Heart right ventricle (tissue), 16 donors: Measurements from ENCODE around the gene RHBG. TPM values are rescaled to one million over a fixed set of nuclear protein-coding genes. Genes with fewer than 3 reads are reported as not detected.

Source experiments
- ATAC-seq, 8 donors: fragments of 200-7000 bp; cut with Tn5 transposase; one replicate each; pipeline ENCODE4 v1.9.1; 2020; ENCODE audit warnings: mild to moderate bottlenecking in 8 of 8, moderate library complexity in 8 of 8, moderate number of reproducible peaks in 1 of 8
- DNase-seq, 2 donors: peaks; one replicate each; pipeline ENCODE4 v3.0.0-alpha.2; 2020
- H3K27ac ChIP-seq, 10 donors: fragments of 200-600 bp; sonication (generic) in 2 of 10; one replicate each; pipeline versions ENCODE4 v1.5.0 to v1.8.0; 2020 to 2022; ENCODE audit warnings: mild to moderate bottlenecking in 3 of 10
- H3K27me3 ChIP-seq, 7 donors: fragments of 200-600 bp; one replicate each; pipeline ENCODE4 v1.8.0; 2021 to 2022; ENCODE audit warnings: mild to moderate bottlenecking in 2 of 7
- H3K36me3 ChIP-seq, 9 donors: fragments of 200-600 bp; sonication (generic) in 1 of 9; one replicate each; pipeline versions ENCODE4 v1.5.0 to v1.8.0; 2020 to 2022; ENCODE audit warnings: mild to moderate bottlenecking in 2 of 9
- H3K4me1 ChIP-seq, 9 donors: fragments of 200-600 bp; sonication (generic) in 1 of 9; one replicate each; pipeline versions ENCODE4 v1.5.0 to v1.8.0; 2020 to 2022; ENCODE audit warnings: mild to moderate bottlenecking in 4 of 9
- H3K4me3 ChIP-seq, 10 donors: fragments of 200-600 bp; sonication (generic) in 2 of 10; one replicate each; pipeline versions ENCODE4 v1.5.0 to v1.8.0; 2020 to 2022; ENCODE audit warnings: mild to moderate bottlenecking in 7 of 10, moderate library complexity in 2 of 10
- H3K9me3 ChIP-seq, 11 donors: fragments of 200-600 bp in 10 of 11; sonication (generic) in 2 of 11; one replicate each; pipeline versions ENCODE4 v1.5.0 to v1.8.0; 2013 to 2022; ENCODE audit warnings: mild to moderate bottlenecking in 2 of 11, control low read depth in 1 of 11, moderate library complexity in 1 of 11
- WGBS, 2 donors: extraction: QIAGEN DNeasy Blood & Tissue Kit; methylation state at CpG; one replicate each; pipeline ENCODE4 v1.1.7; 2013; ENCODE audit warnings: inconsistent platforms in 1 of 2; 5-methylcytosine and 5-hydroxymethylcytosine counted together
- intact Hi-C, 10 donors: fragments of 100-400 bp; cut with DNase I; formaldehyde crosslinking; loops; one replicate each; pipeline versions ENCODE4 v1.11.1 to v1.14.2; 2022
- polyA plus RNA-seq, 2 donors: library from polyadenylated mRNA; stranded (reverse); fragments of 200-250 nt; gene quantifications; one replicate each; pipeline ENCODE4 v1.2.3, GENCODE V29; 2013
- total RNA-seq, 10 donors: library from RNA; stranded (reverse); fragmentation: NEBNext Ultra II Directional in 3 of 10; extraction: Animal tissue kit (Norgen Biotek cat#: 25700) in 3 of 10; gene quantifications; one replicate each; pipeline versions ENCODE4 v1.2.1 to v1.2.4, GENCODE V29; 2021 to 2023
- TF ChIP-seq, protein P1 (sequence below), 9 donors: fragments of 200-600 bp; sonication (generic) in 2 of 9; IDR thresholded peaks; one replicate each; pipeline versions ENCODE4 v1.5.0 to v1.8.0; 2021 to 2022; ENCODE audit warnings: antibody characterized with exemption in 9 of 9, mild to moderate bottlenecking in 5 of 9, moderate library complexity in 1 of 9
- donor health status: Arrhythmogenic right ventricular cardiomyopathy.
- donor health status: ischemic (EF 13 %, LVEDD 7.1; RV severe dilation, severe dysfunction).
- donor health status: healthy with polysubstance abuse.
- donor health status: DM: no; HTN: yes; CAD: no.
- donor health status: DM: no; HTN: no; CAD: no.
- donor health status: ischemic (EF 25% LVEDD 6.9; RV normal size, moderate dysfunction).
- donor health status: ischemic (EF 25% LVEDD 5.7; RV mildly dilated, moderate dysfunction).
- donor health status: healthy.
- donor health status: DM: yes; HTN: yes; CAD: no.
- donor health status: Ischemic cardiomyopathy.
- donor health status: ischemic (EF 35%, LVEDD 5.7; RV mildly dilated, moderate dysfunction).
- donor health status: nonischemic (EF 11% LVEDD 7.7; RV severe dilation, severe dysfunction).
- donor health status: DM: yes; HTN: yes; CAD: no.
- donor health status: PGD.
- donor health status: ischemic (EF 29% LVEDD 5.4; RV normal size, mild dysfunction).
- donor health status: nonischemic (EF 23%, LVEDD 6.1; RV moderate dilation, normal function).

The RHBG gene
- total and polyA plus RNA-seq, 12 donors: not detected

DNA sequence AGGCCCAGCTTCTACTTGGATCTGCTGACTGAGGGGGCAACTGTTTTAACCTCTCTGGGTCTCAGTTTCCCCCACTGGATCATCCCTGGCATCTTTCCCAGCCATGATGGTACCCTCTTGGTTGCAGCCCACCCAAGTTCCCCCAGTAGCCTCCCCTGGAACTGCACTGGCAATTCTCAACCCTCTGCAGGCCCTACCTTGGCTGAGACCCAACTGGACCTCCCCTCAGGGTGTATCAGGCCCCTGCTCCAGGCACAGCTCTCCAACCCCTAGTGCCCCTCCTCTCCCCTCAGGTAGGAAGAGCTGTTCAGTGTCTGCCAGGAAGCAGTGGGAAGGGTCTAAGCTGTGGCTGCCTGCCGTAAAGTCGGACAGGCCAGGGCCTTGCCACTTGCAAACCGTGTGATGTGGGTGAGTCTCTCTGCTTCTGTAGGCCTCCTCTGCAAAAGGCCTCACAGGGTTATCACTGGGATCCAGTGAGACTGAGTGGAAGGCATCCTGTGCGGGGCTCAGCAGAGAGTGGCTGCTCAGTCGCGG, 32.1 kb downstream of the RHBG start:
- H3K9me3 ChIP-seq: no peaks in the 10 kb centered on the region
- ATAC-seq (no peak), DNase-seq (no peak)
- WGBS, 2 donors: 65 to 74% methylated on average over 6 of the region's 6 CpGs
- H3K4me3 ChIP-seq: no peak overlapping the region
- no peaks in the 10 kb centered on the region for H3K4me1 ChIP-seq
- H3K27ac ChIP-seq: no peak overlapping the region
- intact Hi-C loops: no loop called here
- H3K27me3 ChIP-seq: peaks cover 0 to 61% (median 44%) of the 10 kb centered on the region in 7 donors
- H3K36me3 ChIP-seq: no peaks in the 10 kb centered on the region
- TF ChIP-seq, protein P1, sequence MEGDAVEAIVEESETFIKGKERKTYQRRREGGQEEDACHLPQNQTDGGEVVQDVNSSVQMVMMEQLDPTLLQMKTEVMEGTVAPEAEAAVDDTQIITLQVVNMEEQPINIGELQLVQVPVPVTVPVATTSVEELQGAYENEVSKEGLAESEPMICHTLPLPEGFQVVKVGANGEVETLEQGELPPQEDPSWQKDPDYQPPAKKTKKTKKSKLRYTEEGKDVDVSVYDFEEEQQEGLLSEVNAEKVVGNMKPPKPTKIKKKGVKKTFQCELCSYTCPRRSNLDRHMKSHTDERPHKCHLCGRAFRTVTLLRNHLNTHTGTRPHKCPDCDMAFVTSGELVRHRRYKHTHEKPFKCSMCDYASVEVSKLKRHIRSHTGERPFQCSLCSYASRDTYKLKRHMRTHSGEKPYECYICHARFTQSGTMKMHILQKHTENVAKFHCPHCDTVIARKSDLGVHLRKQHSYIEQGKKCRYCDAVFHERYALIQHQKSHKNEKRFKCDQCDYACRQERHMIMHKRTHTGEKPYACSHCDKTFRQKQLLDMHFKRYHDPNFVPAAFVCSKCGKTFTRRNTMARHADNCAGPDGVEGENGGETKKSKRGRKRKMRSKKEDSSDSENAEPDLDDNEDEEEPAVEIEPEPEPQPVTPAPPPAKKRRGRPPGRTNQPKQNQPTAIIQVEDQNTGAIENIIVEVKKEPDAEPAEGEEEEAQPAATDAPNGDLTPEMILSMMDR (IDR thresholded peaks at IDR 0.05): no peak

DNA sequence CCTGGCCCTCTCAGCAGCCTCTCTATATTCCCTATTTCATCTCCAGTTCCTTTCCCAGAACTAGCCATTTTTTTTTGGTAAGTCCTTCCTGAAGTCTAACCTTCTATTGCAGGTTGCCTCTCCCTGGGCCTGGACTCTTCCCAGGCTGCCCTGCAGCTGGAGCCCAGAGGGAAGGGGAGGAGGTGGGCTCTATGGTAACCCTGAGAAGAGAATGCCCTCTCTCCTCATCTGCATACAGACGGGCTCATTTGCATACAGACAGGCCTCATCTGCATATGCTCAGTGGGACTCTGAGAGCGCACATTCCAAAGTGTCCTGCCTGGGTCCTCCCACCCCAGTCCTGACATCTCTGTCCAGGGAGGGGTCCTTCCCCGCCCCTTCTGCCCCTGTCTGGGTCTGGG, 32.7 kb downstream of the RHBG start:
- no peak overlapping the region for H3K4me3 ChIP-seq
- H3K4me1 ChIP-seq: no peaks in the 10 kb centered on the region
- H3K27me3 ChIP-seq: peaks cover 0 to 66% (median 50%) of the 10 kb centered on the region in 7 donors
- intact Hi-C loops: no loop called here
- ATAC-seq (no peak), DNase-seq (no peak)
- H3K9me3 ChIP-seq: no peaks in the 10 kb centered on the region
- TF ChIP-seq, protein P1 (IDR thresholded peaks at IDR 0.05): no peak
- H3K27ac ChIP-seq: no peak overlapping the region
- 50 to 64% methylated on average over 3 of the region's 3 CpGs for WGBS, 2 donors
- H3K36me3 ChIP-seq: no peaks in the 10 kb centered on the region

DNA sequence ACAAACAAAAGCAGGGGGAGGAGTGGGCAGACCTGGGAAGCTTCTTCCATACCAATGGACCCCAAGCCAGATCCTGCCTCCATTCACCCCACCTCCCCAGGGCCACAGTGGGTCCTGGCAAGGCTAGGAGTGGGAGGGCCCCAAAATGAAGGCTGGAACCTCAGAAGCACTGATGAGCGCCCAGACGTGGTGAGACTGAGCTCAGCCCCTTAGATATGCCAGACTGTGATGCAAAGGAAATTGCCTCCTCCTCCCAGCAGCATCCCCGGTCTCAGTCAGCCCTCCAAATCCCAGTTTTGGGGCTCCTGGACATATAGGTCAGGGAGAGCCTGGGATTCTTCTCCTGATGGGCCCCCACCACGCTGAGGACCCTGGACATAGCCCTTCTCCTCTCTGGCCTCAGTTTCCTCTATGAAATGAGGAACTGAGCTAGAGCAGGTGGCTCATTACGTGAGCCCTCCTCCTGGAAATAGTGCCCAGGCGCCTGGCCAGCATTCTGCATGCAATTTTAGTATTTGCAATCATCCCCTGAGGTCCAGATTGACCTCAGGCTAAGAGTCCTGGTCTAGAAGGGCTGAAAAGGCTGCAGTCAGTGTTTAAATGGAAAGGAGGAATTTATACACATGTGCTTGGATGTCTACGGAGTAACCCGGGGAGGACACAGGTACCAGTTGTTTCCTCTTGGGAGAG, 33.5 kb downstream of the RHBG start:
- Histone ChIP-seq H3K4me1 (no peaks in the 10 kb centered on the region), H3K27me3 (peaks cover 0 to 74% (median 58%) of the 10 kb centered on the region in 7 donors), H3K36me3 (no peaks in the 10 kb centered on the region), H3K4me3 (no peak overlapping the region), H3K9me3 (no peaks in the 10 kb centered on the region), H3K27ac (no peak overlapping the region)
- intact Hi-C loops: no loop called here
- ATAC-seq: no peak
- 41 to 44% methylated on average over 8 of the region's 8 CpGs for WGBS, 2 donors
- no peak for DNase-seq
- TF ChIP-seq, protein P1 (IDR thresholded peaks at IDR 0.05): no peak

DNA sequence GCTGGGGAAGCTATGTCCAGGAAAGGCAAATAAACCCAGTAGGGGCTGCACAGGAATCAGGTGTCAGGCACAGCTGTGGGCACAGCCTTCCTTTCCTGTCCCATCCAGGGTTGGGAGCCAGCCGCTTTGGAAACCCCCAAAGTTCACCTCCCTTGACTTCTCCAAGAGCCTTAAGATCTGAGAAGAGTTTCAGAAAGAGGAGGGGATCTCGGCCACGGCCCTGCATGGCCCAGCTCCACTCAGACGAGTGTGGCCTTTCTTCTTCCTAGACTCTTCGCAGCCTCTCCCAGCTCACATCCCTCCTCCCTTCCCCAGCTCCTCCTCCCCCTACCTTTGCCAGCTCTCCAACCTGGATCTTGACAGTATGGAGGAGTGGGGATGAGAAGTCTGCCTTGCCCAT, 36.7 kb downstream of the RHBG start:
- 57 to 71% methylated on average over 5 of the region's 5 CpGs for WGBS, 2 donors
- H3K36me3 ChIP-seq: no peaks in the 10 kb centered on the region
- peaks cover 0 to 93% (median 72%) of the 10 kb centered on the region in 7 donors for H3K27me3 ChIP-seq
- no peak for DNase-seq
- intact Hi-C loops: no loop called here
- no peak overlapping the region for H3K4me3 ChIP-seq
- no peaks in the 10 kb centered on the region for H3K4me1 ChIP-seq
- TF ChIP-seq, protein P1 (IDR thresholded peaks at IDR 0.05): no peak
- no peaks in the 10 kb centered on the region for H3K9me3 ChIP-seq
- no peak for ATAC-seq
- no peak overlapping the region for H3K27ac ChIP-seq
